ENCODE data around the gene TNS3. TPM values are rescaled to one million over a fixed set of nuclear protein-coding genes. Genes with fewer than 3 reads are reported as not detected.

Gene TNS3
- total and polyA plus RNA-seq, 2 donors (not counting 3 experiments of a cell fraction or from before 2014, with no cell fraction given) = 10.4 to 45.1 TPM

DNA sequence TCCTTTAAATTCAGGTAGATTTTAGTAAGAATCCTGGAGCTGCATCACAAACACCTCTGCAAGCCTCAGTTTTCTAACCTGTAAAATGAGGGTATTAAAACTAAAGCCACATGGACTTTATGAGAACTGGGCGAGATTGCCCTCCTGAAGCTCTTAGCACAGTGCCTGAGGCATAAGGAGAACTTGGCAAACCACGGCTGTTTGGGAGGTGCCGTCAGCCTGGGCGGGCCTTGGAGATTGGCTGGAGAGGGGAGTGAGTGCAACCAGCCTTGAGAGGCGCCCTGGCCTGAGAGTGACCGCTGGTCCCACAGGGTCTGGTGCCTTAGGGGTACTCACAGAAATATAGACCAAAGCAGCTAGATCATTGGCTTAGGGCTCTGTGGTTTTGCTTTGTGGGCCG, 5.4 kb upstream of the TNS3 start:
- intact Hi-C loops (cut with micrococcal nuclease) = loop anchor here (10.0 kb wide), 1 partner anchor 323 kb away; no protein-coding TSS in a partner anchor
- H3K9ac ChIP-seq (replicated peaks; ENCODE audit: extremely low read depth, insufficient read depth, low read length) = no peak overlapping the region
- no peaks in the 10 kb centered on the region for H3K36me3 ChIP-seq (ENCODE audit: control insufficient read depth in 2 of 2, extremely low read depth in 1 of 2, insufficient read depth in 2 of 2, low read length in 2 of 2)
- ChIA-PET CTCF (interaction anchor here (1.5 kb wide), 1 partner anchor 71 kb away, joined by 3 read pairs; no protein-coding TSS in a partner anchor), POLR2A (no interaction called here)
- FAIRE-seq = no peak
- H3K27me3 ChIP-seq (ENCODE audit: control insufficient read depth in 2 of 2, insufficient read depth in 2 of 2, low read length in 2 of 2) = peaks cover 6 to 8% of the 10 kb centered on the region in 2 experiments
- H4K20me1 ChIP-seq (replicated peaks; ENCODE audit: control insufficient read depth, extremely low read depth, insufficient read depth, low read length) = no peaks in the 10 kb centered on the region
- no peak for DNase-seq (ENCODE audit: low read depth, low spot score)
- no peak overlapping the region for H3K4me2 ChIP-seq (ENCODE audit: insufficient read depth, low read length)
- H3K4me1 ChIP-seq (ENCODE audit: control insufficient read depth, extremely low read depth, insufficient read depth, low read length) = no peaks in the 10 kb centered on the region
- no peak overlapping the region for H3K27ac ChIP-seq (ENCODE audit: insufficient read depth, low read depth, low read length)
- no TSS peak for BruUV-seq (replicated peaks)
- TF ChIP-seq GATA2 (IDR thresholded peaks at IDR 0.05; ENCODE audit: insufficient read depth, insufficient read length, low read depth, low read length) (no peak), POLR2AphosphoS5 (IDR thresholded peaks at IDR 0.05; ENCODE audit: insufficient read depth, low read depth, low read length) (no peak), FOS (IDR thresholded peaks at IDR 0.05; ENCODE audit: borderline replicate concordance, insufficient read depth, low read length) (no peak), JUN (IDR thresholded peaks at IDR 0.05; ENCODE audit: borderline replicate concordance, insufficient read depth, insufficient read length, low read depth) (no peak), EZH2 (IDR thresholded peaks at IDR 0.05; ENCODE audit: borderline replicate concordance, low read depth, low read length, severe bottlenecking) (no peak), MYC (IDR thresholded peaks at IDR 0.05; ENCODE audit: low read depth, low read length) (no peak), POLR2A (IDR thresholded peaks at IDR 0.05; ENCODE audit: low read depth, low read length) (no peak)
- TF ChIP-seq, protein P1, sequence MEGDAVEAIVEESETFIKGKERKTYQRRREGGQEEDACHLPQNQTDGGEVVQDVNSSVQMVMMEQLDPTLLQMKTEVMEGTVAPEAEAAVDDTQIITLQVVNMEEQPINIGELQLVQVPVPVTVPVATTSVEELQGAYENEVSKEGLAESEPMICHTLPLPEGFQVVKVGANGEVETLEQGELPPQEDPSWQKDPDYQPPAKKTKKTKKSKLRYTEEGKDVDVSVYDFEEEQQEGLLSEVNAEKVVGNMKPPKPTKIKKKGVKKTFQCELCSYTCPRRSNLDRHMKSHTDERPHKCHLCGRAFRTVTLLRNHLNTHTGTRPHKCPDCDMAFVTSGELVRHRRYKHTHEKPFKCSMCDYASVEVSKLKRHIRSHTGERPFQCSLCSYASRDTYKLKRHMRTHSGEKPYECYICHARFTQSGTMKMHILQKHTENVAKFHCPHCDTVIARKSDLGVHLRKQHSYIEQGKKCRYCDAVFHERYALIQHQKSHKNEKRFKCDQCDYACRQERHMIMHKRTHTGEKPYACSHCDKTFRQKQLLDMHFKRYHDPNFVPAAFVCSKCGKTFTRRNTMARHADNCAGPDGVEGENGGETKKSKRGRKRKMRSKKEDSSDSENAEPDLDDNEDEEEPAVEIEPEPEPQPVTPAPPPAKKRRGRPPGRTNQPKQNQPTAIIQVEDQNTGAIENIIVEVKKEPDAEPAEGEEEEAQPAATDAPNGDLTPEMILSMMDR (IDR thresholded peaks at IDR 0.05; ENCODE audit: extremely low read depth in 1 of 2, insufficient read depth in 1 of 2, low read depth in 1 of 2, low read length in 2 of 2) = no peak
- TF ChIP-seq, protein P2, sequence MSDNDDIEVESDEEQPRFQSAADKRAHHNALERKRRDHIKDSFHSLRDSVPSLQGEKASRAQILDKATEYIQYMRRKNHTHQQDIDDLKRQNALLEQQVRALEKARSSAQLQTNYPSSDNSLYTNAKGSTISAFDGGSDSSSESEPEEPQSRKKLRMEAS (IDR thresholded peaks at IDR 0.05; ENCODE audit: insufficient read depth, insufficient read length) = no peak
- no peak overlapping the region for H3K4me3 ChIP-seq (replicated peaks in 1 of 3; ENCODE audit: insufficient read depth in 1 of 3, low read depth in 1 of 3, low read length in 3 of 3)
- dilution Hi-C loops (cut with MboI; ENCODE audit: extremely low pct_ligation_motif_present, low sequenced_read_pairs) = no loop called here
- H3K9me3 ChIP-seq (replicated peaks; ENCODE audit: control insufficient read depth, insufficient read depth, low read length) = no peaks in the 10 kb centered on the region
- no peak overlapping the region for H2AFZ ChIP-seq (ENCODE audit: low read depth, low read length)
- H3K79me2 ChIP-seq (ENCODE audit: control insufficient read depth, insufficient read depth, low read length) = no peaks in the 10 kb centered on the region
- H3K9me1 ChIP-seq (replicated peaks; ENCODE audit: control insufficient read depth, extremely low read depth, insufficient read depth, low read length) = no peaks in the 10 kb centered on the region

Data from endothelial cell of umbilical vein (primary cell).